PC-3 (cell line): Measurements from ENCODE around the gene AOAH. TPM values are rescaled to one million over a fixed set of nuclear protein-coding genes. Genes with fewer than 3 reads are reported as not detected.
A peak's percentile ranks its signal among the peaks of the same experiment; 100 is the strongest.

ENCODE experiments used
- ATAC-seq: fragments of 200-7000 bp; cut with Tn5 transposase; 2 replicates; pipeline ENCODE4 v1.9.1; 2020; ENCODE audit warnings: mild to moderate bottlenecking, moderate library complexity
- BruUV-seq: library from RNA; stranded (reverse); fragments of 400-500 nt; replicated peaks from 2 replicates; lab custom pipeline; 2021; lab: Mats Ljungman, UMichigan
- CTCF ChIA-PET: fragments of 300-600 bp; sonication (Branson Sonifier 250); formaldehyde crosslinking; loops from one replicate; lab custom pipeline; 2022; ENCODE audit warnings: antibody characterized with exemption; lab: Charles Lee
- POLR2A ChIA-PET: fragments of 300-600 bp; sonication (Branson Sonifier 250); formaldehyde crosslinking; loops from one replicate; lab custom pipeline; 2022; ENCODE audit warnings: antibody characterized with exemption; ENCODE audit not compliant: unreplicated experiment; lab: Charles Lee
- DNase-seq: peaks from one replicate; pipeline ENCODE4 v3.0.0-alpha.2; 2015
- H2AFZ ChIP-seq: fragments of 300-600 bp; sonication (generic); 2 replicates; pipeline ENCODE4 v1.6.0; 2016; ENCODE audit warnings: antibody characterized with exemption, low read length
- H3F3A ChIP-seq: fragments of 300-600 bp; sonication (generic); one replicate; pipeline ENCODE4 v1.6.0; 2017; ENCODE audit warnings: antibody characterized with exemption, low read length, control low read depth, mild to moderate bottlenecking; ENCODE audit not compliant: unreplicated experiment
- H3K27ac ChIP-seq: fragments of 300-600 bp; sonication (generic); 2 replicates; pipeline ENCODE4 v1.5.1; 2016; ENCODE audit warnings: mild to moderate bottlenecking, low read length
- H3K27me3 ChIP-seq: fragments of 300-600 bp; sonication (generic); 2 replicates; pipeline ENCODE4 v1.6.1; 2016; ENCODE audit warnings: low read length, mixed read lengths
- H3K36me3 ChIP-seq: fragments of 300-600 bp; sonication (generic); 2 replicates; pipeline ENCODE4 v1.6.1; 2016; ENCODE audit warnings: low read depth, mixed run types, low read length, mixed read lengths
- H3K4me1 ChIP-seq: fragments of 300-600 bp; sonication (generic); 2 replicates; pipeline ENCODE4 v1.5.1; 2016; ENCODE audit warnings: low read length; ENCODE audit not compliant: insufficient read depth
- H3K4me2 ChIP-seq: fragments of 300-600 bp; sonication (generic); 2 replicates; pipeline ENCODE4 v1.6.0; 2016; ENCODE audit warnings: low read length
- H3K4me3 ChIP-seq: fragments of 300-600 bp; sonication (generic); 2 replicates; pipeline ENCODE4 v1.5.1; 2016; ENCODE audit warnings: mild to moderate bottlenecking, low read length, mixed read lengths
- H3K79me2 ChIP-seq: fragments of 300-600 bp; sonication (generic); 2 replicates; pipeline ENCODE4 v1.6.1; 2017; ENCODE audit warnings: low read length, mixed read lengths
- H3K9ac ChIP-seq: fragments of 300-600 bp; sonication (generic); 2 replicates; pipeline ENCODE4 v1.6.0; 2016; ENCODE audit warnings: mild to moderate bottlenecking, low read length
- H3K9me2 ChIP-seq: fragments of 300-600 bp; sonication (generic); replicated peaks from 2 replicates; pipeline ENCODE4 v1.6.1; 2016; ENCODE audit warnings: mixed run types, low read length, mixed read lengths
- H3K9me3 ChIP-seq: fragments of 300-600 bp; sonication (generic); 2 replicates; pipeline ENCODE4 v1.6.1; 2016; ENCODE audit warnings: low read length, mixed read lengths
- H4K20me1 ChIP-seq: fragments of 300-600 bp; sonication (generic); 2 replicates; pipeline ENCODE4 v1.6.1; 2016; ENCODE audit warnings: low read length, mixed read lengths
- EZH2 ChIP-seq: fragments of 300-600 bp; sonication (generic); IDR thresholded peaks from one replicate; pipeline ENCODE4 v1.6.1; 2017; ENCODE audit warnings: antibody characterized with exemption, mild to moderate bottlenecking, low read length; ENCODE audit not compliant: unreplicated experiment
- EZH2phosphoT487 ChIP-seq: fragments of 300-600 bp; sonication (generic); IDR thresholded peaks from 2 replicates; pipeline ENCODE4 v1.6.1; 2018; ENCODE audit warnings: mild to moderate bottlenecking, antibody characterized with exemption, low read length, borderline replicate concordance
- intact Hi-C: fragments of 100-400 bp; cut with micrococcal nuclease; formaldehyde crosslinking; loops from 2 replicates; pipeline ENCODE4 v1.9.0; 2023
- total RNA-seq: library from RNA; depleted of rRNA; stranded (reverse); fragments of >200 nt; gene quantifications from 2 replicates; pipeline ENCODE4 v1.2.3, GENCODE V29; 2014
- TF ChIP-seq, protein P1 (sequence below): fragments of 300-600 bp; sonication (generic); conservative IDR thresholded peaks from 2 replicates; pipeline ENCODE4 v1.5.1; 2017; ENCODE audit warnings: antibody characterized with exemption, low read depth, mild to moderate bottlenecking, low read length

AOAH gene
- total RNA-seq, 1 experiment from 2014 or later = not detected

DNA sequence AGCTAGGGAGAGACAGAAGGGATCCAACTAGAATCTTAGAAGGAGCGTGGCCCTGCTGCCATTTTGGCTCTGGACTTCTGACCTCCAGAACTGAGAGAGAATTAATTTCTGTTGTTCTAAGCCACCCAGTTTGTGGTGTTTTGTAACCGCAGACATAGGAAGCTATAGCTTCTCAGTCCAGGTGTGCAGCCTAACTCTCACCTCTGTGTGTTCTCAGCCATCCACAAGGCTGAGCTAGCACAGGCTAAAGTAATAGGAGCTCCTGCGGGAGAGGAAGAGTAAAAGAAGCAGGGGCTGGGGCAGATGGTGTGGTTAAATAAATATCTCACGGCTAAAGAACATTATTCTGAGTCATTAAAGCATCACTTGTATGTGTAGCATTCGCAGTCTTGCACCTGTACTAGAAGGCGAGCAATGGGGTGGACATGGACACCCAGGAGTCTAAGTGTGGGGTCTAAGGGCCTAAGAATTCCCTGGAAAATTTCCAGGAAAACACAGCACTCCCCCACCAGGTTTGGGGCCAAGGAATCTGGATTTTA, 94.1 kb downstream of the AOAH start:
- ChIA-PET CTCF (no interaction called here), POLR2A (no interaction called here)
- Histone ChIP-seq H3K79me2 (no peaks in the 10 kb centered on the region), H2AFZ (no peak overlapping the region), H3K9me3 (no peaks in the 10 kb centered on the region), H3K4me3 (no peak overlapping the region), H3K4me2 (no peak overlapping the region), H3K27me3 (peaks cover 57% of the 10 kb centered on the region), H3K27ac (no peak overlapping the region), H3K36me3 (no peaks in the 10 kb centered on the region), H3K9me2 (no peaks in the 10 kb centered on the region), H4K20me1 (no peaks in the 10 kb centered on the region), H3K9ac (no peak overlapping the region), H3K4me1 (no peaks in the 10 kb centered on the region), H3F3A (no peaks in the 10 kb centered on the region)
- no peak for ATAC-seq
- BruUV-seq = no TSS peak
- DNase-seq = peak; percentile 18
- intact Hi-C loops = no loop called here
- no peak for TF ChIP-seq EZH2
- TF ChIP-seq EZH2phosphoT487 = no peak
- TF ChIP-seq, protein P1, sequence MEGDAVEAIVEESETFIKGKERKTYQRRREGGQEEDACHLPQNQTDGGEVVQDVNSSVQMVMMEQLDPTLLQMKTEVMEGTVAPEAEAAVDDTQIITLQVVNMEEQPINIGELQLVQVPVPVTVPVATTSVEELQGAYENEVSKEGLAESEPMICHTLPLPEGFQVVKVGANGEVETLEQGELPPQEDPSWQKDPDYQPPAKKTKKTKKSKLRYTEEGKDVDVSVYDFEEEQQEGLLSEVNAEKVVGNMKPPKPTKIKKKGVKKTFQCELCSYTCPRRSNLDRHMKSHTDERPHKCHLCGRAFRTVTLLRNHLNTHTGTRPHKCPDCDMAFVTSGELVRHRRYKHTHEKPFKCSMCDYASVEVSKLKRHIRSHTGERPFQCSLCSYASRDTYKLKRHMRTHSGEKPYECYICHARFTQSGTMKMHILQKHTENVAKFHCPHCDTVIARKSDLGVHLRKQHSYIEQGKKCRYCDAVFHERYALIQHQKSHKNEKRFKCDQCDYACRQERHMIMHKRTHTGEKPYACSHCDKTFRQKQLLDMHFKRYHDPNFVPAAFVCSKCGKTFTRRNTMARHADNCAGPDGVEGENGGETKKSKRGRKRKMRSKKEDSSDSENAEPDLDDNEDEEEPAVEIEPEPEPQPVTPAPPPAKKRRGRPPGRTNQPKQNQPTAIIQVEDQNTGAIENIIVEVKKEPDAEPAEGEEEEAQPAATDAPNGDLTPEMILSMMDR = no peak

DNA sequence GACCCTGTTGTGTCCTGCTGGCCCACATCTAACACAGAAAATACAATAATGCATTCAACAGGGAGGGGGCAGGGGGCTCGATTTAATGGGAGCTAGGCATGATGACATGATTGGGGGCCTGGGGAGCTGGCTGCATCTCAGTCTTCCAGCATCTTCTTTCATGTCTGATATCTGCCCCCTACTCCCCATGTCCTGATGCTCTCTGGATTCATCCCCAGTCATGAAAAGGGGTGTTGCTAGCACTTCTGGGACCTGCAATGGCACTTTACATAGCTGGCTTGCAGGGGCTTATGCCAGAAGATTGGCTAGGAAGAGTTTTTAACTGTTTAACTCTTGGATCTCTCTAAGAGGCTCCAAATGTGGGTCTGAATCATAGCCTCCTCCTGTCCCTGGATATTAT, 94.9 kb downstream of the AOAH start:
- no peak for TF ChIP-seq EZH2phosphoT487
- TF ChIP-seq EZH2 = no peak
- TF ChIP-seq, protein P1 = no peak
- H3K27me3 ChIP-seq = peaks cover 64% of the 10 kb centered on the region
- ChIA-PET POLR2A (no interaction called here), CTCF (no interaction called here)
- no TSS peak for BruUV-seq
- no peak overlapping the region for H3K27ac ChIP-seq
- intact Hi-C loops = no loop called here
- H3F3A ChIP-seq = no peaks in the 10 kb centered on the region
- ATAC-seq (no peak), DNase-seq (no peak)
- H3K9me2 ChIP-seq = no peaks in the 10 kb centered on the region
- H3K4me1 ChIP-seq = no peaks in the 10 kb centered on the region
- H3K4me2 ChIP-seq = no peak overlapping the region
- no peaks in the 10 kb centered on the region for H3K79me2 ChIP-seq
- H3K9me3 ChIP-seq = no peaks in the 10 kb centered on the region
- no peak overlapping the region for H3K9ac ChIP-seq
- H4K20me1 ChIP-seq = no peaks in the 10 kb centered on the region
- no peak overlapping the region for H2AFZ ChIP-seq
- H3K36me3 ChIP-seq = no peaks in the 10 kb centered on the region
- no peak overlapping the region for H3K4me3 ChIP-seq

DNA sequence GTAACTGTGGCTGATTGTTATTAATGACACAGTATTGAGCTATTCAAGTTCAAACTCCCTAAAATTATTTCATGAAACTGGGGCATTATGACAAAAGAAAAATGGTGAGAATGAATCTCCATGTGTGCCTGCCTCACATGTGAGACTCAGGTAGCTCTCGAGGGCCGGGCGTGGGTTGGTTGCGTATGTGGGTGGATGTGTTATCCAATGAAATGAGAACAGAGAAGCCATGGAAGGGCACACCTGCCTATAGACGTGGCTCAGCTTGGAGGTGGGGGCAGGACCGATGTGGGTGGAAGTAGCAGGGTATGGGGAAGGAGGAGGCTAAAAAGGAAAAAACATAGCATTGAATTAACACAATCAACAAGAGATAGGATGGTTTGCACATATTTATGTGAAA, 96.5 kb downstream of the AOAH start:
- intact Hi-C loops = no loop called here
- peaks cover 61% of the 10 kb centered on the region for H3K27me3 ChIP-seq
- TF ChIP-seq, protein P1 = no peak
- TF ChIP-seq EZH2phosphoT487 = no peak
- TF ChIP-seq EZH2 = no peak

More for the DNA sequence above, 96.5 kb downstream of the AOAH start:
- H4K20me1 ChIP-seq = no peaks in the 10 kb centered on the region
- H3K36me3 ChIP-seq = no peaks in the 10 kb centered on the region
- H3K4me3 ChIP-seq = no peak overlapping the region
- DNase-seq (no peak), ATAC-seq (no peak)
- no peaks in the 10 kb centered on the region for H3K9me3 ChIP-seq
- BruUV-seq = no TSS peak
- H3K79me2 ChIP-seq = no peaks in the 10 kb centered on the region
- ChIA-PET CTCF (no interaction called here), POLR2A (no interaction called here)
- no peak overlapping the region for H3K27ac ChIP-seq
- H3F3A ChIP-seq = no peaks in the 10 kb centered on the region
- H3K4me2 ChIP-seq = no peak overlapping the region
- no peaks in the 10 kb centered on the region for H3K4me1 ChIP-seq
- no peak overlapping the region for H2AFZ ChIP-seq
- no peak overlapping the region for H3K9ac ChIP-seq
- no peaks in the 10 kb centered on the region for H3K9me2 ChIP-seq
